ENCODE results near the gene SLC22A23.

SLC22A23 gene

DNA sequence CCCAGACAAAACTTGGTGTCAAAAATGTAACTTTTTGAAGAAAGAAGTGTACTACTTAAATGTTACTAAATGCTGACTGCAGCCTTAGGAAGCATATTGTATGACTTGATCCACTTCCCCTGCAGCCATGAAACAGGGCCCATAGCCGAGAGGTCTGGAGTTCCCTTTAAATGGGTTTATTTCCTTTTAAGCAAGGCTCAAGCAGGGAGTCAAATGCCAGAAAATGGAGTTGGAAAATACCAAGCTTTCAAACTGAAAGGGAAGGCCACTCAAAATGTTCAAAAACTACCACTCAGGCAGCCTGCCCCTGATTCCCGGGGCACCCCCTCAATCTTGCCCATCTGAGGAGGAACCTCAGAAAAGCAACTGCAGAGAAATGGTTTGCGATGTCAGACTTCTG lies 43.3 kb downstream of the SLC22A23 start:
- H2AFZ ChIP-seq (ENCODE audit: low read length): no peak overlapping the region
- peaks cover 3% of the 10 kb centered on the region; the same call in 1 of the 2 replicates for H3K4me1 ChIP-seq (ENCODE audit: low read length)
- no peak for TF ChIP-seq EZH2 (optimal IDR thresholded peaks at IDR 0.05; ENCODE audit: low read depth, low read length)
- TF ChIP-seq, protein P1, sequence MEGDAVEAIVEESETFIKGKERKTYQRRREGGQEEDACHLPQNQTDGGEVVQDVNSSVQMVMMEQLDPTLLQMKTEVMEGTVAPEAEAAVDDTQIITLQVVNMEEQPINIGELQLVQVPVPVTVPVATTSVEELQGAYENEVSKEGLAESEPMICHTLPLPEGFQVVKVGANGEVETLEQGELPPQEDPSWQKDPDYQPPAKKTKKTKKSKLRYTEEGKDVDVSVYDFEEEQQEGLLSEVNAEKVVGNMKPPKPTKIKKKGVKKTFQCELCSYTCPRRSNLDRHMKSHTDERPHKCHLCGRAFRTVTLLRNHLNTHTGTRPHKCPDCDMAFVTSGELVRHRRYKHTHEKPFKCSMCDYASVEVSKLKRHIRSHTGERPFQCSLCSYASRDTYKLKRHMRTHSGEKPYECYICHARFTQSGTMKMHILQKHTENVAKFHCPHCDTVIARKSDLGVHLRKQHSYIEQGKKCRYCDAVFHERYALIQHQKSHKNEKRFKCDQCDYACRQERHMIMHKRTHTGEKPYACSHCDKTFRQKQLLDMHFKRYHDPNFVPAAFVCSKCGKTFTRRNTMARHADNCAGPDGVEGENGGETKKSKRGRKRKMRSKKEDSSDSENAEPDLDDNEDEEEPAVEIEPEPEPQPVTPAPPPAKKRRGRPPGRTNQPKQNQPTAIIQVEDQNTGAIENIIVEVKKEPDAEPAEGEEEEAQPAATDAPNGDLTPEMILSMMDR (IDR thresholded peaks at IDR 0.05; ENCODE audit: low read length): no peak
- no peak for TF ChIP-seq EZH2phosphoT487 (IDR thresholded peaks at IDR 0.05; ENCODE audit: low read length)
- H3K27me3 ChIP-seq (replicated peaks; ENCODE audit: insufficient read depth, low read length): no peaks in the 10 kb centered on the region
- no peaks in the 10 kb centered on the region for H3K79me2 ChIP-seq (ENCODE audit: low read length)
- H3K9me3 ChIP-seq (replicated peaks; ENCODE audit: insufficient read depth, low read length): no peaks in the 10 kb centered on the region
- H3K4me3 ChIP-seq (ENCODE audit: low read length): no peak overlapping the region
- H3K9me2 ChIP-seq (replicated peaks; ENCODE audit: insufficient read depth, low read length): no peaks in the 10 kb centered on the region
- H3K36me3 ChIP-seq (replicated peaks; ENCODE audit: insufficient read depth, low read length): no peaks in the 10 kb centered on the region
- H3K27ac ChIP-seq (ENCODE audit: low read length): no peak overlapping the region
- H3K9ac ChIP-seq (ENCODE audit: low read length): no peak overlapping the region
- H4K20me1 ChIP-seq (ENCODE audit: insufficient read depth, low read length): no peaks in the 10 kb centered on the region
- H3K4me2 ChIP-seq (ENCODE audit: low read depth, low read length): no peak overlapping the region
- no peaks in the 10 kb centered on the region for H3F3A ChIP-seq (ENCODE audit: insufficient read depth, low read length)
- DNase-seq: no peak

DNA sequence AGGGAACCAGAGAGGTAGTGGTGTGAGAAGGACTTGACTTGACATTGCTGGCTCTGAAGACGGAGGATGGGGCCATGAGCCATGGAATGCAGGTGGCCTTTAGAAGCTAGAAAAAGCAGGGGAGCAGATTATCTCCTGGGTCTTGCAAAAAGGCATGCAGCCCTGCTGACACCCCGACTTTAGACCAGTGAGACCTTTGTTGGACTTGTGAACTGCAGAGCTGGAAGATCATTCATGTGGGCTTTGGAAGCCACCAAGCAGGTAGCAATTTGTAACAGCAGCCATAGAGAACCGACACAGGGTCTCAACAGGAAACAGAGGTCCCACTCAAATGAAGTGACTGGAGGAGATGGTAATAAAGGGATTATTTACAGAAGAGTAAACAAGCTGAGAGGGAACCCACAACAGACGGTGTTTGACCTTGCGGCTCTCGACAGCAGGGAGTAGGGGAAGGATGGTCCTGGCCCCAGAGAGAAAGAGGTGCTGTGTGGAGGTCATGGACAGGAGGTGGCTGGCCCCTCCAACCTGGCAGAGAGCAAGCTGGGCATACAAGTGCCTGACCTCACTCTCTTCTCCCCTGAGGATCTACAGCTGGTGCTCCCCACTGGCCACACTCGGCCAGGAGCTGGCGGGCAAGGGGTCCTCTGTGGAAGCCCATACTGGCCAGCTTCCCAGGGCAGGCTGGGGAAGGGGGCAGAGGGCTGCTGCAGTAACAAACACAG lies 43.9 kb downstream of the SLC22A23 start:
- no peak for DNase-seq
- Histone ChIP-seq H3K9me2 (replicated peaks; ENCODE audit: insufficient read depth, low read length) (no peaks in the 10 kb centered on the region), H3K9me3 (replicated peaks; ENCODE audit: insufficient read depth, low read length) (no peaks in the 10 kb centered on the region), H3K36me3 (replicated peaks; ENCODE audit: insufficient read depth, low read length) (no peaks in the 10 kb centered on the region), H3K4me1 (ENCODE audit: low read length) (peaks cover 3% of the 10 kb centered on the region; the same call in 1 of the 2 replicates), H3K27me3 (replicated peaks; ENCODE audit: insufficient read depth, low read length) (no peaks in the 10 kb centered on the region), H3F3A (ENCODE audit: insufficient read depth, low read length) (no peaks in the 10 kb centered on the region), H3K4me2 (ENCODE audit: low read depth, low read length) (no peak overlapping the region), H3K79me2 (ENCODE audit: low read length) (no peaks in the 10 kb centered on the region), H4K20me1 (ENCODE audit: insufficient read depth, low read length) (no peaks in the 10 kb centered on the region), H3K9ac (ENCODE audit: low read length) (no peak overlapping the region), H2AFZ (ENCODE audit: low read length) (no peak overlapping the region), H3K4me3 (ENCODE audit: low read length) (no peak overlapping the region), H3K27ac (ENCODE audit: low read length) (no peak overlapping the region)
- TF ChIP-seq EZH2 (optimal IDR thresholded peaks at IDR 0.05; ENCODE audit: low read depth, low read length): no peak

DNA sequence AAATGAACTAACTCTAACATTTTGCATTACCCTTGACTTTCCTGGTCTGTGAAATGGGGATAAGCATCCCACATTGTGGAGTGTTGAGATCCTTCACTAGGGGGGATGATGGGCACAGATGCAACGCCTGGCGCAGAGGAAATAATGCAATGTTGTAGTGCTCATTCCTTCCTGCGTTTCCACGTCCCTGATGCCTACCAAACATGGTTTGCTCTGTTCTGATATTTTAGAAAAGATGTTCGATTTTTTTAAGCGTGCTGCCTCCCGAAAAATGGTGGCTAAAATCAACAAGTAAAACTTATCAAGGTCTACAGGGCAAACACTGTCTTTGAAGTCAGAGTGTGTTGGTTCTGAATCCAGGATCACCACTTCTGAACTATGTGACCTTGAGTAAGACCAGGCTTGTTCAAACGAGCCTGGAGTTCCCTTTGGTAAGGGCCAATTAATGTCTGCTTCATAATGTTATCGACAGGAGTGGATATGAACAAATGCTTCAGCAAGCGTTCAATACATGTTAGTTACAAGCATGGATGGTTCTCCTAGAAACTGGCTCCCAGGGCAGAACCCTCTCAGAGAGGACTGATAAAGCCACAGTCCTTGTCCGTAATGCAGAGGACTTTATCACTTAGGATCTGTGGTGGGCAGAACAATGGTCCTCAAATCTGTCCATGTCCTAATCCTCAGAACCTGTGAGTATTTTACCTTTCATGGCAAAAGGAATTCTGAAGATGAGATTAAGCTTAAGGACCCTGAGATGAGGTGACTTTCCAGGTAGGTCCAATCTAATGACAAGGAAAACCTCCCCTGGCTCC lies 44.7 kb downstream of the SLC22A23 start:
- Histone ChIP-seq H3K4me1 (ENCODE audit: low read length) (peaks cover 3% of the 10 kb centered on the region; the same call in 1 of the 2 replicates), H3K36me3 (replicated peaks; ENCODE audit: insufficient read depth, low read length) (no peaks in the 10 kb centered on the region)

More for the DNA sequence above, 44.7 kb downstream of the SLC22A23 start:
- Histone ChIP-seq H4K20me1 (ENCODE audit: insufficient read depth, low read length) (no peaks in the 10 kb centered on the region), H2AFZ (ENCODE audit: low read length) (no peak overlapping the region), H3K4me3 (ENCODE audit: low read length) (no peak overlapping the region), H3K9me2 (replicated peaks; ENCODE audit: insufficient read depth, low read length) (no peaks in the 10 kb centered on the region), H3F3A (ENCODE audit: insufficient read depth, low read length) (no peaks in the 10 kb centered on the region), H3K9ac (ENCODE audit: low read length) (no peak overlapping the region), H3K27ac (ENCODE audit: low read length) (no peak overlapping the region), H3K4me2 (ENCODE audit: low read depth, low read length) (no peak overlapping the region), H3K27me3 (replicated peaks; ENCODE audit: insufficient read depth, low read length) (no peaks in the 10 kb centered on the region), H3K9me3 (replicated peaks; ENCODE audit: insufficient read depth, low read length) (no peaks in the 10 kb centered on the region), H3K79me2 (ENCODE audit: low read length) (no peaks in the 10 kb centered on the region)
- no peak for DNase-seq
- TF ChIP-seq EZH2 (optimal IDR thresholded peaks at IDR 0.05; ENCODE audit: low read depth, low read length) (no peak), EZH2phosphoT487 (IDR thresholded peaks at IDR 0.05; ENCODE audit: low read length) (no peak)
- TF ChIP-seq, protein P1 (IDR thresholded peaks at IDR 0.05; ENCODE audit: low read length): no peak

All from MM.1S (cell line).